ENCODE results near the gene FOXL3.

Gene FOXL3

DNA sequence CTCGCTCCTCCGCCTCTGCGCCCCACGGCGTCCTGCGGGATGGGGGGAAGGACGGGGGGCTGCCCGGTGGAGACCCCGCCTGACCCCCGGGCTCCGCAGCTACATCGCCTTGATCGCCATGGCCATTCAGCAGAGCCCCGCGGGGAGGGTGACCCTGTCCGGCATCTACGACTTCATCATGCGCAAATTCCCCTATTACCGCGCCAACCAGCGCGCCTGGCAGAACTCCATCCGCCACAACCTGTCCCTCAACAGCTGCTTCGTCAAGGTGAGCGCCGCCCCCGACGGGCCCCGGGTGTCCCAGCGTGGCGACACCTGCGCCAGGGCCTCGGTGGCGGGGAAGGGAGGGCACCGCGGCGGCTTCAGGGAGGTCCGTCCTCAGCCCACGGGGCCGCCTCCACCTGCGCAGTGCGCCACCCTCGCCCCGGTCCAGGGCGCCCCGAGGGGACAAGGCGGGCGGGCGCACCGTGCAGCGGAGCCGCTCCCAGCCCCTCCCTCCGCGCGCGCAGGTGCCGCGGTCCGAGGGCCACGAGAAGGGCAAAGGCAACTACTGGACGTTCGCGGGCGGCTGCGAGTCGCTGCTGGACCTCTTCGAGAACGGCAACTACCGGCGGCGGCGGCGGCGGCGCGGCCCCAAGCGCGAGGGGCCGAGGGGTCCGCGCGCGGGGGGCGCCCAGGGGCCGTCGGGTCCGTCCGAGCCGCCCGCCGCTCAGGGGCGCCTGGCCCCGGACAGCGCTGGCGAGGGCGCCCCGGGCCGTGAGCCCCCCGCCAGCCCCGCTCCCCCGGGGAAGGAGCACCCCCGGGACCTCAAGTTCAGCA is 793 bp downstream of the FOXL3 start:
- H3K4me3 ChIP-seq (ENCODE audit: low read depth in 1 of 2, low read length in 2 of 2) = no peak overlapping the region
- H3K4me1 ChIP-seq (ENCODE audit: insufficient read depth, low read length) = no peaks in the 10 kb centered on the region
- H2AFZ ChIP-seq (ENCODE audit: low read depth, low read length) = no peak overlapping the region
- no peaks in the 10 kb centered on the region for H3K36me3 ChIP-seq (ENCODE audit: insufficient read depth, low read length)
- H3K4me2 ChIP-seq (ENCODE audit: insufficient read depth, low read length) = no peak overlapping the region
- DNase-seq (no peak), ATAC-seq (ENCODE audit: insufficient read depth, low read depth) (no peak)
- no peaks in the 10 kb centered on the region for H3K79me2 ChIP-seq (ENCODE audit: insufficient read depth, low read length)
- H3K9ac ChIP-seq (ENCODE audit: low read depth, low read length) = no peak overlapping the region
- no peaks in the 10 kb centered on the region for H3K9me3 ChIP-seq (ENCODE audit: insufficient read depth, low read length, severe bottlenecking)
- TF ChIP-seq, protein P1, sequence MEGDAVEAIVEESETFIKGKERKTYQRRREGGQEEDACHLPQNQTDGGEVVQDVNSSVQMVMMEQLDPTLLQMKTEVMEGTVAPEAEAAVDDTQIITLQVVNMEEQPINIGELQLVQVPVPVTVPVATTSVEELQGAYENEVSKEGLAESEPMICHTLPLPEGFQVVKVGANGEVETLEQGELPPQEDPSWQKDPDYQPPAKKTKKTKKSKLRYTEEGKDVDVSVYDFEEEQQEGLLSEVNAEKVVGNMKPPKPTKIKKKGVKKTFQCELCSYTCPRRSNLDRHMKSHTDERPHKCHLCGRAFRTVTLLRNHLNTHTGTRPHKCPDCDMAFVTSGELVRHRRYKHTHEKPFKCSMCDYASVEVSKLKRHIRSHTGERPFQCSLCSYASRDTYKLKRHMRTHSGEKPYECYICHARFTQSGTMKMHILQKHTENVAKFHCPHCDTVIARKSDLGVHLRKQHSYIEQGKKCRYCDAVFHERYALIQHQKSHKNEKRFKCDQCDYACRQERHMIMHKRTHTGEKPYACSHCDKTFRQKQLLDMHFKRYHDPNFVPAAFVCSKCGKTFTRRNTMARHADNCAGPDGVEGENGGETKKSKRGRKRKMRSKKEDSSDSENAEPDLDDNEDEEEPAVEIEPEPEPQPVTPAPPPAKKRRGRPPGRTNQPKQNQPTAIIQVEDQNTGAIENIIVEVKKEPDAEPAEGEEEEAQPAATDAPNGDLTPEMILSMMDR (IDR thresholded peaks at IDR 0.05; ENCODE audit: borderline replicate concordance, extremely low read depth, low read length, poor library complexity, severe bottlenecking) = no peak
- no peaks in the 10 kb centered on the region; the same call in 1 of the 2 replicates for H4K20me1 ChIP-seq (ENCODE audit: insufficient read depth, low read length)
- H3K27ac ChIP-seq (ENCODE audit: low read length) = no peak overlapping the region
- no peaks in the 10 kb centered on the region for H3K27me3 ChIP-seq (ENCODE audit: insufficient read depth, low read length, poor library complexity)

DNA sequence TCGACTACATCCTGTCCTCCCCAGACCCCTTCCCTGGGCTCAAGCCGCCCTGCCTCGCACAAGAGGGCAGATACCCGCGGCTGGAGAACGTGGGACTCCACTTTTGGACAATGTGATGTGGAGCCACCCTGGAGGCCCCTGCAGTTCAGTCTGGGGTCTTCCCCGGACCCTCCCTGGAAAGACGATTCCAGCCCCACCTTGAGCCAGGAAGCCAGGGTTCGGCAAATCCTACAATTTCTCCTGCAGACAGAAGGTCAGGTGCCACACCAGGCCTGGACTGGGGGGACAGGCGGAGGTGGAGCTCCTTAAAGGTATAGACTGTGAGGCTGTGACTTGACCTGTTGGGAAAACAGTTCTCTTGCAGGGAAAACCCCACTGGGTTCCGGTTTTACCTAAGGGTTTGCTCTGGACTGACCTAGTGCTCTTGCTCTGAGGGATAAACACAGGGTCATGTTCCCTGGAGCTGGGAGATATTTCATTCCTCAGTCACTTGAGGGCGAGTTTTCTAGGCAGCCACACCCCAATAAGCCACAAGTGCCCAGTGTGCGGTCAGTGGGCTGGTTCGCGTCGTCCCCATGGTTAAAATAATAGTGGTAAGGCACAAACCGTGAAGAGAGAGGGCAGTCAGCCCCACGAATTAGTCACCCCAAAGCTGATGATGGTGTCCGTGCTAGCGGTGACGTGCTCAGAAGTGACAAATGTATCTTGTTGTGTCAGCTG is 1.6 kb downstream of the FOXL3 start:
- no peak for DNase-seq

DNA sequence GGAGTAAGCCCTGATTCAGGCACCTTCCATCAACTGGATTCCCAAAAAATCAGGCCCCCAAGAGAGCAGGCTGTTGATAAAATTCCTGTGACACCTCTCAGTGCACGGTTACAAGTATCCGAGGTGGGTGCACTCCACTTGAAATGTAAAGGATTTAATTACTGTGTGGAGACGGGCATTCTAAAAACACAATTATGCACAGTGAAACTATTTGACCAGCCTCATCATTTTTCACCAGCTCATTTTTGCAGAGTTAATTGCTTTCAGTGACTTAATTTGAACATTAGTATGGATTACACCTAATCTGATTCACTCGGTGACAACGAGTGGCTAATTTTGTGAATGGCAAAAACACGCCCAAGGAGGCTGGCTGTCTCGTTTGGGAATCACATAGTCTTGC is 2.3 kb downstream of the FOXL3 start:
- Histone ChIP-seq H3K4me1 (ENCODE audit: insufficient read depth, low read length) (no peaks in the 10 kb centered on the region), H3K36me3 (ENCODE audit: insufficient read depth, low read length) (no peaks in the 10 kb centered on the region), H3K9ac (ENCODE audit: low read depth, low read length) (no peak overlapping the region), H3K27ac (ENCODE audit: low read length) (no peak overlapping the region), H3K79me2 (ENCODE audit: insufficient read depth, low read length) (no peaks in the 10 kb centered on the region), H3K9me3 (ENCODE audit: insufficient read depth, low read length, severe bottlenecking) (no peaks in the 10 kb centered on the region), H4K20me1 (ENCODE audit: insufficient read depth, low read length) (no peaks in the 10 kb centered on the region; the same call in 1 of the 2 replicates), H3K4me2 (ENCODE audit: insufficient read depth, low read length) (no peak overlapping the region), H3K27me3 (ENCODE audit: insufficient read depth, low read length, poor library complexity) (no peaks in the 10 kb centered on the region), H3K4me3 (ENCODE audit: low read depth in 1 of 2, low read length in 2 of 2) (no peak overlapping the region), H2AFZ (ENCODE audit: low read depth, low read length) (no peak overlapping the region)
- DNase-seq (no peak), ATAC-seq (ENCODE audit: insufficient read depth, low read depth) (no peak)
- TF ChIP-seq, protein P1 (IDR thresholded peaks at IDR 0.05; ENCODE audit: borderline replicate concordance, extremely low read depth, low read length, poor library complexity, severe bottlenecking) = no peak
- TF ChIP-seq EZH2 (IDR thresholded peaks at IDR 0.05; ENCODE audit: borderline replicate concordance, low read depth, low read length, severe bottlenecking) = no peak

More for the DNA sequence above, 1.6 kb downstream of the FOXL3 start:
- no peak for ATAC-seq (ENCODE audit: insufficient read depth, low read depth)
- H3K9me3 ChIP-seq (ENCODE audit: insufficient read depth, low read length, severe bottlenecking) = no peaks in the 10 kb centered on the region
- H3K4me3 ChIP-seq (ENCODE audit: low read depth in 1 of 2, low read length in 2 of 2) = no peak overlapping the region
- no peaks in the 10 kb centered on the region for H3K27me3 ChIP-seq (ENCODE audit: insufficient read depth, low read length, poor library complexity)
- no peak overlapping the region for H3K4me2 ChIP-seq (ENCODE audit: insufficient read depth, low read length)
- no peak overlapping the region for H2AFZ ChIP-seq (ENCODE audit: low read depth, low read length)
- H3K27ac ChIP-seq (ENCODE audit: low read length) = no peak overlapping the region
- H4K20me1 ChIP-seq (ENCODE audit: insufficient read depth, low read length) = no peaks in the 10 kb centered on the region; the same call in 1 of the 2 replicates
- no peak overlapping the region for H3K9ac ChIP-seq (ENCODE audit: low read depth, low read length)
- H3K79me2 ChIP-seq (ENCODE audit: insufficient read depth, low read length) = no peaks in the 10 kb centered on the region
- TF ChIP-seq EZH2 (IDR thresholded peaks at IDR 0.05; ENCODE audit: borderline replicate concordance, low read depth, low read length, severe bottlenecking) = no peak
- TF ChIP-seq, protein P1 (IDR thresholded peaks at IDR 0.05; ENCODE audit: borderline replicate concordance, extremely low read depth, low read length, poor library complexity, severe bottlenecking) = no peak
- no peaks in the 10 kb centered on the region for H3K36me3 ChIP-seq (ENCODE audit: insufficient read depth, low read length)
- H3K4me1 ChIP-seq (ENCODE audit: insufficient read depth, low read length) = no peaks in the 10 kb centered on the region
